WERI-Rb-1 (cell line): Measurements from ENCODE around the gene TMEM167A.
A peak's percentile ranks its signal among the peaks of the same experiment; 100 is the strongest.

ENCODE experiments used
- DNase-seq: peaks from one replicate; pipeline ENCODE4 v3.0.0-alpha.2; 2020
- H3K27ac ChIP-seq: fragments of 250-450 bp; sonication (Bioruptor Pico); 2 replicates; pipeline ENCODE4 v1.5.1; 2020; ENCODE audit warnings: mild to moderate bottlenecking, moderate library complexity
- H3K27me3 ChIP-seq: fragments of 250-450 bp; sonication (Bioruptor Pico); 2 replicates; pipeline ENCODE4 v1.5.1; 2021; ENCODE audit warnings: mild to moderate bottlenecking, low read depth, moderate library complexity; ENCODE audit not compliant: insufficient read depth, severe bottlenecking
- H3K36me3 ChIP-seq: fragments of 250-450 bp; sonication (Bioruptor Pico); 2 replicates; pipeline ENCODE4 v1.5.1; 2020; ENCODE audit warnings: mild to moderate bottlenecking, moderate library complexity
- H3K4me3 ChIP-seq: 2 replicates; pipeline ENCODE4 v1.5.1; 2011; ENCODE audit warnings: low read depth, mild to moderate bottlenecking, control low read depth, low read length
- H3K9me3 ChIP-seq: fragments of 250-450 bp; sonication (Bioruptor Pico); 2 replicates; pipeline ENCODE4 v1.5.1; 2021; ENCODE audit warnings: mild to moderate bottlenecking, moderate library complexity; ENCODE audit not compliant: severe bottlenecking
- TF ChIP-seq, protein P1 (sequence below): IDR thresholded peaks from 2 replicates; pipeline ENCODE4 v1.5.1; 2011; ENCODE audit warnings: low read depth, mild to moderate bottlenecking, control low read depth, inconsistent platforms, low read length

Gene TMEM167A, protein sequence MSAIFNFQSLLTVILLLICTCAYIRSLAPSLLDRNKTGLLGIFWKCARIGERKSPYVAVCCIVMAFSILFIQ

GRCh38 chr5:83076742-83077661 is at the start of gene TMEM167A, which contains the start of gene XRCC4:
Gene TMEM167A, minus strand, starts transcription at chr5:83077394. Its CDS starts 71 bp downstream, at chr5:83077323.
Gene XRCC4, plus strand, starts transcription at chr5:83077547. Its CDS starts 27,373 bp downstream, at chr5:83104920.
- no peaks in the 10 kb centered on the region for H3K9me3 ChIP-seq
- H3K36me3 ChIP-seq, result no peaks in the 10 kb centered on the region; the same call in none of the 2 replicates
- peak within 1 kb of the TSS; percentile 79 for H3K27ac ChIP-seq
- DNase-seq, result peak; percentile 97
- H3K4me3 ChIP-seq, result peak within 1 kb of the TSS; percentile 95
- TF ChIP-seq, protein P1, sequence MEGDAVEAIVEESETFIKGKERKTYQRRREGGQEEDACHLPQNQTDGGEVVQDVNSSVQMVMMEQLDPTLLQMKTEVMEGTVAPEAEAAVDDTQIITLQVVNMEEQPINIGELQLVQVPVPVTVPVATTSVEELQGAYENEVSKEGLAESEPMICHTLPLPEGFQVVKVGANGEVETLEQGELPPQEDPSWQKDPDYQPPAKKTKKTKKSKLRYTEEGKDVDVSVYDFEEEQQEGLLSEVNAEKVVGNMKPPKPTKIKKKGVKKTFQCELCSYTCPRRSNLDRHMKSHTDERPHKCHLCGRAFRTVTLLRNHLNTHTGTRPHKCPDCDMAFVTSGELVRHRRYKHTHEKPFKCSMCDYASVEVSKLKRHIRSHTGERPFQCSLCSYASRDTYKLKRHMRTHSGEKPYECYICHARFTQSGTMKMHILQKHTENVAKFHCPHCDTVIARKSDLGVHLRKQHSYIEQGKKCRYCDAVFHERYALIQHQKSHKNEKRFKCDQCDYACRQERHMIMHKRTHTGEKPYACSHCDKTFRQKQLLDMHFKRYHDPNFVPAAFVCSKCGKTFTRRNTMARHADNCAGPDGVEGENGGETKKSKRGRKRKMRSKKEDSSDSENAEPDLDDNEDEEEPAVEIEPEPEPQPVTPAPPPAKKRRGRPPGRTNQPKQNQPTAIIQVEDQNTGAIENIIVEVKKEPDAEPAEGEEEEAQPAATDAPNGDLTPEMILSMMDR, result no peak
- no peaks in the 10 kb centered on the region for H3K27me3 ChIP-seq

- Histone ChIP-seq H3K9me3 (no peaks in the 10 kb centered on the region), H3K36me3 (no peaks in the 10 kb centered on the region), H3K27me3 (no peaks in the 10 kb centered on the region), H3K27ac (no peak overlapping the region), H3K4me3 (no peak overlapping the region)
- TF ChIP-seq, protein P1, result no peak
- no peak for DNase-seq
Observed at GRCh38 chr5:83126501-83126900, 49.3 kb upstream of the TMEM167A start.

DNA sequence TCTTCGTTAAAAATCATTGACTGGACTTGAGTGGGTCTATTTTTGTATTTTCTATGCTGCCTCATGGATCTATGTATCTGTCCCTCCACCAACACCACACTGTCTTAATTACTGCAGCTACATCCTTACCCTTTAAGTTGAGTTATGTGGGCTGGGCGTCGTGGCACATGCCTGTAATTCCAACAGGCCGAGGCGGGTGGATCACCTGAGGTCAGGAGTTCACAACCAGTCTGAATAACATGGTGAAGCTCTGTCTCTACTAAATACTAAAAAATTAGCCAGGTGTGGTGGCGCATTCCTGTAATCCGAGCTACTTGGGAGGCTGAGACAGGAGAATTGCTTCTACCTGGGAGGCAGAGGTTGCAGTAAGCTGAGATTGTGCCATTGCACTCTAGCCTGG is 48.4 kb upstream of the TMEM167A start:
- no peaks in the 10 kb centered on the region for H3K9me3 ChIP-seq
- H3K27ac ChIP-seq, result no peak overlapping the region
- no peak overlapping the region for H3K4me3 ChIP-seq
- H3K27me3 ChIP-seq, result no peaks in the 10 kb centered on the region
- H3K36me3 ChIP-seq, result no peaks in the 10 kb centered on the region
- no peak for DNase-seq
- TF ChIP-seq, protein P1, result no peak

DNA sequence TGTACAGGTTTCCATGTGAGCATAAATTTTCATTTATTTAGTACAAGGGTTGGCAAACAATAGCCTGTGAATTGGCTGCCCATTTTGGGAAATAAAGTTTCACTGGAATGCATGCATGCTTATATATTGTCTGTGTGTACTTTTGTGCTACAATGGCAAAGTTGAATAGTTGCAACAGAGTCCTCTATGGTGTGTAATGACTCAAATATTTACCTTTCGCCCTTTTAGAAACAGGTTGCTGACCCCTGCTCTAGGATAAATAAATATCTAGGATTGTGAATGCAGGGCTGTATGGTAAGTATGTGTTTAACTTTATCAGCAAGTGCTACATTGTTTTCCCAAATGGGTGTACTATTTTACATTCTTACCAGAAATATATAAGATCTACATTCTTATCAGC is 47.4 kb upstream of the TMEM167A start:
- H3K9me3 ChIP-seq, result no peaks in the 10 kb centered on the region
- no peaks in the 10 kb centered on the region for H3K27me3 ChIP-seq
- DNase-seq, result no peak
- H3K27ac ChIP-seq, result no peak overlapping the region
- H3K36me3 ChIP-seq, result no peaks in the 10 kb centered on the region
- TF ChIP-seq, protein P1, result no peak
- H3K4me3 ChIP-seq, result no peak overlapping the region

GRCh38 chr5:83118976-83119375 is 41.8 kb upstream of the TMEM167A start:
- Histone ChIP-seq H3K36me3 (no peaks in the 10 kb centered on the region), H3K4me3 (no peak overlapping the region), H3K9me3 (peaks cover under 1% of the 10 kb centered on the region), H3K27me3 (no peaks in the 10 kb centered on the region), H3K27ac (no peak overlapping the region)
- TF ChIP-seq, protein P1, result no peak
- no peak for DNase-seq
